Measurements from ENCODE around the gene GLIS2.

GLIS2 gene

DNA sequence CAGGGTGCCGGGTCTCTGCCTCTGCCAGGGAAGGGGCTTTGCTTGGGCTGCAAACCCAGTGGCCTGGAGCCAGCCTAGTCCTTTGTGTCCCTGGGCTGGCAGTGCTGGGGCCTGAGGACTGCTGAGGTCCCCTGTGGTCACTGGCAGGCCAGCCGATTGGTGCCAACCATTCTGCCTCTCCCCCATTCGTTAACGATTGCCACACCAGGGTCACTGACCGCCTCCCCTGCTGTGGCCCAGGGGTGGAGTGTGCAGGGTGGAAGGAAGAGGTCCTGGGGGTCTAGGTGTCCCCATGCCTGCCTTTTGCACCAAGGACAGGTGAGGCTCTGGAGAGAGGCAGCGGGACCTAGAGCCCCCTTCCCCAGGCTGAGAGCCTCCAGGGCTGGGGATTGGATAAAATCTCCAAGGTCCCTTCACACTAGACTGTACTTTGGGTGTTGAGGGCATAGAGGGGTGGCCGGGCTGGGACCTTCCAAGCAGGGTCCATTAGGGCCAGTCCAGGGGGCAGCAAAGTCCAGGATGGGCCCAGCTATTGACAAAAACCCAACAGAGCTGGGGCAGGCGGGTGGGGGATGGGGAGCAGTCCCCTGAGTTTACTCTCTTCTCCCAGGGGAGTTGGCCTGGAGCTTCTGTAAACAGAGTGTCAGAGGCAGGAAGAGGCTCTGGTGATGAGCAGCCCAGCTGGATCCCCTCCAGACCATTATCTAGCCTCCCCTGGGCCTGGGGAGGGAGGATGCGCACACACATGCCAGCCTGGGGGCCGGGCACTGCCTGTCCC lies 56.9 kb downstream of the GLIS2 start:
- DNase-seq: no peak

- DNase-seq: no peak
These were observed 57.6 kb downstream of the GLIS2 start for GRCh38 chr16:4373356-4373908.

DNA sequence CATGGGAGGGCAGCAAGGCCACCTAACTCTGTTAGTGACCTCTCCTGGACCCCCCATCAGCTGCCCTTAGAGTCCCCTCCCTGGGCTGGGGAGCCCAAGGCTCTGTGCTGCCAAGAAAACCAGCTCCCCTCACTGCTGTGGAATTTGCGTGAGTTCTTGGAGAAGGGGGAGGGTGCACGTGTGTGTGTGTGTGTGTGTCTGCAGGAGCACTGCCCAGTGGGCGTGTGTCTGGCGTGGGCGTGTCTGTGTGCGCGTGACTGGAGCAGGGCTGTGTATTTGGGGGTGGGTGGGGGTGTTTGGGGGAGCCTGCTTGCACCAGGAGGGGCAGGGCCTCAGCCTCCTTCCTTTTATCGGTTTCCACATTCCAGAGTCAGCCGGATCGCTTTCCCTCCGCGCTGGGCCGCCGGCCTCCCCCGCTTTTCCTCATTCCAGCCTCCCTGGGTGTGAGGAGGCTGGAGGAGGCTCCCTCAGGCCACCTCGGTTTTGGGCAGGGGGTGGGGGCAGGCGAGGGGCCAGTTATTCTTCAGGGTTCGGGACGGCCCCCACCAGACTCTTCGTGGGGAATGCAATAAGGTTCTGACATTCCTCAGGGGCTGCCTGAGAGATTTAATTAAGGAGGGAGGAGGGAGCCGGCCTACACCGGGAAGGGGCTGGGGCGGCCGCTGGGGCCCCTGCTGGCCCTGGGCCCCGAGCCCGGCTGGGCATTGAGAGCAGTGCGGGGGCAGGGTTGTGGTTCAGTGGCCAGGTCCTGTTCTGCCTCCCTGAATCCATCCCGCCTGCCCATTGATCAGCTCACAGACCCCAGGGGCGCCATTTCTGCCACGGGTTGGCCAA lies 58.3 kb downstream of the GLIS2 start:
- no peak for DNase-seq

GRCh38 chr16:4375717-4376116 lies 59.9 kb downstream of the GLIS2 start:
- no peak for DNase-seq

DNA sequence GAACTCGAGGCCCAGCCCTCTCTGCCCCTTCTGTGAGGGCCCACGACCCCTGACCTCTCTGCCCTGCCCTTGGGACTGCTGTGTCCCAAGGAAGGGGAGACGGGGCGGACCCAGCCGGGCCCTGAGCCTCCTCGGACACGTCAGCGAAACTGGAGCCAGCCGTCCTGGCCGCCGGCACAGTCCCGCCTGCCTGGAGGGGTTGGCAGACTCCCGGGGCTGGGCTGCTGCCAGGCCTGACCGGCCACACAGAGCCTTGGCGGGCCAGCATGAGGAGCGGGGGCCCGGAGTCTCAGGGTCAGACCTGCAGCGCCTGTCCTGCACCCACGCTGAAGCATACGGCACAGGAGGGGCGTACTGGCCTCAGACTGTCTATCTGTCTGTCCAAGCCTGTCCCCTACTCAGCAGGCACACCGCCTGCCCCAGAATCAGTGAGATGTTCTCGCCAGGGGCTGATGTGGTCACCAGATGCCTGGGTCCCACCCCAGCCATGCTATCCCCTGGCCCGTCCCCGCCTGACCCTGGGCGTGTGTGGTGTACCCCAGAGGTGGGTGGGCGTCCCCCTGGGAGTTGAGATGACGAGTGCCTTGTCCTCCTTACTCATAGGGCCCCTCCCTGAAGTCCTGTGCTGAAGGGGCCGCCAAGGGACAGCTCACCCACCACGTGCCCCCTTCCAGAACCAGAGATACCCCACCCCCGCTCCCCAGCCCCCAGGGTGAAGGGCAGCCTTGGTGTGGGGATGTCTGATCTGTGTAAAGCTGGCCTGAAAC lies 60.4 kb downstream of the GLIS2 start:
- DNase-seq: no peak

DNA sequence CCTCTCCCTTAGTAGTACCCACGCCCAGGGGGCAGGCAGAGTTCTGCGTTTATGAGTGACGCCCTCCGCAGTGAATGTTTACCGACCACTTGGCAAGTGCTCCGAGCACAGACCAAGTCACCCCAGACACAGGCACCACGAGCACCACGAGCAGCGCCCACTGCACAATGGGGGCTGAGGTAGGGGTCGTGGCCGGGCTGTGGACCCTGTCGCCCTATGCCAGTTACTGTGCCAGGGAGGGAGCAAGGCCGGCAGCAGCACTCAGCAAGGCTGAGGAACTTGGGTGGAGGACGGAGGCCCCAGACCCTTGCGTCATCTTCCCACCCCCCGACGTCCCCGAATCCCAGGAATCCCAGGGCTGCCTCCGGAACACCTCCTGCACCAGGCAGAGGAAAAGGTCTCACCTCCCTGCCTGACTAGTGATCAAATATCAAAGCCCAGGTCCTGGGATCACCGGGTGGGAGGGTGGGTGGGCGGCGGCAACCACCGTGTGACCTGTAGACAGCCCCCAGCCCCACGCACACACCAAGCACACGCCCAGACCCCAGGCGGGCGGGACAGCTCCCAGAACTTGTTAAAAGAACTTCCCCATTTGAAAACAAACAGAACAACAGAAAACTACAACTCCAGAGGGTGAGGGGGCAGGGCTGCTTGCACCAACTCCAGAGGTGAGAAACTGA lies 61.2 kb downstream of the GLIS2 start:
- no peak for DNase-seq

DNA sequence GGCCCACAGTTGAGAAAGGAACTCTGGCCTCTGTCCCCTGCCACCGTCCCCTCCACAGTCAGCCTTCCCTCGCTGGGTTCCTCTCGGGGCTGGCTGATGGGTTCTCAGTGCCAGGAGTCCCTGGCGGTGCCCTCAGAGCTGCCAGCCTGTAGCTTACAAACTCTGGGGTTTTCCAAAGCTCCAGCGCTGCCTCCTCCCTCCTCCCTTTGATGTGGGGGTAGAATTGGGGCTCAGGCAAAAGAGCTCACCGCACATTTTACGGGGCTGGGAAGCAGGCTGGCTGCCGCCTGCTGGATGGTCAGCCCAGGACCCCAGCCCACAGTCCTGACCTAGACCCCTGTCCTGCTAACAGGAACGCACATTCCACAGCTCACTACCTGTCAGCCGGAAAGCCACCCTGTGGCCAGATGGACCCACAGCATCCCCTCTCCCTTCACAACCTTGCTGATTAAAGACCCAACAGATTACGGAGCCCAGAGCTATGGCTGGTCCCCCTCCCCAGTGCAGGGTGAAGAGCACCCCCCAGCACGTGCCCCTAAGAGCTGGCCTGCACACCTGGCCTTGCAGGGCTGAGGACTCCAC lies 61.8 kb downstream of the GLIS2 start:
- DNase-seq: no peak

DNA sequence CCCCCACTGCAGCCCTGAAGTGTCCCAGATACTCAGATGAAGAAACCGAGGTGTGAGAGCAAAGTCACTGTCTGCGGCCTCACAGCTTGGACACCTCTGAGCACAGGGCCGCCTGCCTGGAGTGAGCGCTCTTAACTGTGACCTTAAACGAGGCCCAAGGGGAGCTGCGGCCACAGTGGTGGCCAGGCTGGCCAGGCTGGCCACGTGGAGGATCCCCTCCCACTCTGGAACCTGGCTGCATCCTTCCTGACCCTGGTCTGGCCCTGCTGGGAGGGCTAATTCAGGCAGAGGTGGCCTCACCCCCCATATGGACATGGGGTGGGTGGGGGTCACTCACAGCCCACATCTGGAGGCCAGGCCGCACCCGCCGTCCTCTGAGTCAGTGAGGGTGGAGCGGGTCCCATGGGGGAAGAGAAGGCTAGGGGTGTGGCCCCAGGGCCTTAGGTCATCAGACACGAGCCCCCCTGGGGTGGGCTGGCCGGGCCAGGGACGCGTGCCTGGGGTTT lies 62.3 kb downstream of the GLIS2 start:
- DNase-seq: no peak

GRCh38 chr16:4378999-4379690 lies 63.3 kb downstream of the GLIS2 start:
- DNase-seq: no peak

- DNase-seq: no peak
These were observed 64.5 kb downstream of the GLIS2 start for GRCh38 chr16:4380119-4381063.

DNA sequence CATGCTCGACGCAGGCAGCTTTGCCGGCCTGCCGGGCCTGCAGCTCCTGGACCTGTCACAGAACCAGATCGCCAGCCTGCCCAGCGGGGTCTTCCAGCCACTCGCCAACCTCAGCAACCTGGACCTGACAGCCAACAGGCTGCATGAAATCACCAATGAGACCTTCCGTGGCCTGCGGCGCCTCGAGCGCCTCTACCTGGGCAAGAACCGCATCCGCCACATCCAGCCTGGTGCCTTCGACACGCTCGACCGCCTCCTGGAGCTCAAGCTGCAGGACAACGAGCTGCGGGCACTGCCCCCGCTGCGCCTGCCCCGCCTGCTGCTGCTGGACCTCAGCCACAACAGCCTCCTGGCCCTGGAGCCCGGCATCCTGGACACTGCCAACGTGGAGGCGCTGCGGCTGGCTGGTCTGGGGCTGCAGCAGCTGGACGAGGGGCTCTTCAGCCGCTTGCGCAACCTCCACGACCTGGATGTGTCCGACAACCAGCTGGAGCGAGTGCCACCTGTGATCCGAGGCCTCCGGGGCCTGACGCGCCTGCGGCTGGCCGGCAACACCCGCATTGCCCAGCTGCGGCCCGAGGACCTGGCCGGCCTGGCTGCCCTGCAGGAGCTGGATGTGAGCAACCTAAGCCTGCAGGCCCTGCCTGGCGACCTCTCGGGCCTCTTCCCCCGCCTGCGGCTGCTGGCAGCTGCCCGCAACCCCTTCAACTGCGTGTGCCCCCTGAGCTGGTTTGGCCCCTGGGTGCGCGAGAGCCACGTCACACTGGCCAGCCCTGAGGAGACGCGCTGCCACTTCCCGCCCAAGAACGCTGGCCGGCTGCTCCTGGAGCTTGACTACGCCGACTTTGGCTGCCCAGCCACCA lies 65.4 kb downstream of the GLIS2 start:
- DNase-seq: no peak

DNA sequence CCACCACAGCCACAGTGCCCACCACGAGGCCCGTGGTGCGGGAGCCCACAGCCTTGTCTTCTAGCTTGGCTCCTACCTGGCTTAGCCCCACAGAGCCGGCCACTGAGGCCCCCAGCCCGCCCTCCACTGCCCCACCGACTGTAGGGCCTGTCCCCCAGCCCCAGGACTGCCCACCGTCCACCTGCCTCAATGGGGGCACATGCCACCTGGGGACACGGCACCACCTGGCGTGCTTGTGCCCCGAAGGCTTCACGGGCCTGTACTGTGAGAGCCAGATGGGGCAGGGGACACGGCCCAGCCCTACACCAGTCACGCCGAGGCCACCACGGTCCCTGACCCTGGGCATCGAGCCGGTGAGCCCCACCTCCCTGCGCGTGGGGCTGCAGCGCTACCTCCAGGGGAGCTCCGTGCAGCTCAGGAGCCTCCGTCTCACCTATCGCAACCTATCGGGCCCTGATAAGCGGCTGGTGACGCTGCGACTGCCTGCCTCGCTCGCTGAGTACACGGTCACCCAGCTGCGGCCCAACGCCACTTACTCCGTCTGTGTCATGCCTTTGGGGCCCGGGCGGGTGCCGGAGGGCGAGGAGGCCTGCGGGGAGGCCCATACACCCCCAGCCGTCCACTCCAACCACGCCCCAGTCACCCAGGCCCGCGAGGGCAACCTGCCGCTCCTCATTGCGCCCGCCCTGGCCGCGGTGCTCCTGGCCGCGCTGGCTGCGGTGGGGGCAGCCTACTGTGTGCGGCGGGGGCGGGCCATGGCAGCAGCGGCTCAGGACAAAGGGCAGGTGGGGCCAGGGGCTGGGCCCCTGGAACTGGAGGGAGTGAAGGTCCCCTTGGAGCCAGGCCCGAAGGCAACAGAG lies 66.3 kb downstream of the GLIS2 start:
- DNase-seq: no peak

DNA sequence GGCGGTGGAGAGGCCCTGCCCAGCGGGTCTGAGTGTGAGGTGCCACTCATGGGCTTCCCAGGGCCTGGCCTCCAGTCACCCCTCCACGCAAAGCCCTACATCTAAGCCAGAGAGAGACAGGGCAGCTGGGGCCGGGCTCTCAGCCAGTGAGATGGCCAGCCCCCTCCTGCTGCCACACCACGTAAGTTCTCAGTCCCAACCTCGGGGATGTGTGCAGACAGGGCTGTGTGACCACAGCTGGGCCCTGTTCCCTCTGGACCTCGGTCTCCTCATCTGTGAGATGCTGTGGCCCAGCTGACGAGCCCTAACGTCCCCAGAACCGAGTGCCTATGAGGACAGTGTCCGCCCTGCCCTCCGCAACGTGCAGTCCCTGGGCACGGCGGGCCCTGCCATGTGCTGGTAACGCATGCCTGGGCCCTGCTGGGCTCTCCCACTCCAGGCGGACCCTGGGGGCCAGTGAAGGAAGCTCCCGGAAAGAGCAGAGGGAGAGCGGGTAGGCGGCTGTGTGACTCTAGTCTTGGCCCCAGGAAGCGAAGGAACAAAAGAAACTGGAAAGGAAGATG lies 67.0 kb downstream of the GLIS2 start:
- DNase-seq: no peak

- no peak for DNase-seq
These were observed 68.0 kb downstream of the GLIS2 start for GRCh38 chr16:4383591-4384444.

- DNase-seq: no peak
These were observed 68.7 kb downstream of the GLIS2 start for GRCh38 chr16:4384509-4384942.

DNA sequence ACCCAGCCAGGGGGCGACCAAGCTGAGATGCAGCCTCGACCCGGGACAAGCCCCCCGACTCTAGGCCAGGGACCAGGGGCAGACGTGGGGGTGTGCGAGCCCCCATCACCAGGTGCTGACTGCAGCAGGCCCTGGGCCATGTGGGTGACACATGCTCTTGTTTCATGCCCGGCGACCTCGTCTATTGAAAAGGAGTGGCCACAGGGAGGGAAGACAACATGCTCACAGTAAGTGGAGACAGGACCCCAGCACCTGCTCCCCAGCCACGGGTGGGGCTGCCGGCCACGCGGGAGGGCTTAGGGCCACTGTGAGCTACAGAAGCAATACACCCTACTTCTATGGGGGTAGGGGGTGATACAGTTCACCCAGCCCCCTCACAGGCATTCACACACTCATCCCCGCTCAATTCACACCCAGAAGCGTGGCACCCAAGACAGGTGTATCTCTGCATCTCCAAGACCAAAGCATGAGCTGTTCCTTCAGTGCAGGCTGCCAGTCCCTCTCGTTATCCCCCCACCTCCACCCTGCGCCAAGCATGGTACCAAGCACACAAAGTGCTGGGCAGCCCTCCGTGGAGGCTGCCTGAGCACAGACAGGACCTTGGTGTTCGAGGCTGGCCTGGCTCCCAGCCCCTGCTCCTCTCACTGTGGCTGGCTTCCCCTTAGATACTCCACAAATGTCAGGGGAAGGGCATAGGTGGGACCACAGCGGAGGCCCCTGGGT lies 69.4 kb downstream of the GLIS2 start:
- no peak for DNase-seq

Data from RPMI8226 (cell line).